ENCODE measurements around the gene APOBEC3F.

APOBEC3F gene

GRCh38 chr22:39080052-39080762 is 39.5 kb downstream of the APOBEC3F start:
- Histone ChIP-seq H3K27me3 (ENCODE audit: low read length) (no peaks in the 10 kb centered on the region), H3K79me2 (ENCODE audit: insufficient read depth, low read length) (peaks cover 19% of the 10 kb centered on the region), H3F3A (ENCODE audit: insufficient read depth) (peaks cover 10% of the 10 kb centered on the region), H3K36me3 (ENCODE audit: low read length) (no peaks in the 10 kb centered on the region; the same call in 1 of the 2 replicates), H3K4me3 (ENCODE audit: insufficient read depth, low read length, poor library complexity, severe bottlenecking) (no peak overlapping the region), H4K20me1 (ENCODE audit: low read depth, low read length) (no peaks in the 10 kb centered on the region), H3K27ac (ENCODE audit: low read depth, low read length) (no peak overlapping the region), H3K9me3 (ENCODE audit: insufficient read depth, low read length) (no peaks in the 10 kb centered on the region), H3K4me2 (ENCODE audit: low read depth, low read length, poor library complexity, severe bottlenecking) (no peak overlapping the region), H2AFZ (ENCODE audit: low read depth, low read length, severe bottlenecking) (no peak overlapping the region), H3K9me2 (replicated peaks; ENCODE audit: insufficient read depth, low read length) (no peaks in the 10 kb centered on the region), H3K9ac (ENCODE audit: low read length) (no peak overlapping the region)
- TF ChIP-seq, protein P1, sequence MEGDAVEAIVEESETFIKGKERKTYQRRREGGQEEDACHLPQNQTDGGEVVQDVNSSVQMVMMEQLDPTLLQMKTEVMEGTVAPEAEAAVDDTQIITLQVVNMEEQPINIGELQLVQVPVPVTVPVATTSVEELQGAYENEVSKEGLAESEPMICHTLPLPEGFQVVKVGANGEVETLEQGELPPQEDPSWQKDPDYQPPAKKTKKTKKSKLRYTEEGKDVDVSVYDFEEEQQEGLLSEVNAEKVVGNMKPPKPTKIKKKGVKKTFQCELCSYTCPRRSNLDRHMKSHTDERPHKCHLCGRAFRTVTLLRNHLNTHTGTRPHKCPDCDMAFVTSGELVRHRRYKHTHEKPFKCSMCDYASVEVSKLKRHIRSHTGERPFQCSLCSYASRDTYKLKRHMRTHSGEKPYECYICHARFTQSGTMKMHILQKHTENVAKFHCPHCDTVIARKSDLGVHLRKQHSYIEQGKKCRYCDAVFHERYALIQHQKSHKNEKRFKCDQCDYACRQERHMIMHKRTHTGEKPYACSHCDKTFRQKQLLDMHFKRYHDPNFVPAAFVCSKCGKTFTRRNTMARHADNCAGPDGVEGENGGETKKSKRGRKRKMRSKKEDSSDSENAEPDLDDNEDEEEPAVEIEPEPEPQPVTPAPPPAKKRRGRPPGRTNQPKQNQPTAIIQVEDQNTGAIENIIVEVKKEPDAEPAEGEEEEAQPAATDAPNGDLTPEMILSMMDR (IDR thresholded peaks at IDR 0.05; ENCODE audit: insufficient read depth, low read length, poor library complexity, severe bottlenecking), result no peak

DNA sequence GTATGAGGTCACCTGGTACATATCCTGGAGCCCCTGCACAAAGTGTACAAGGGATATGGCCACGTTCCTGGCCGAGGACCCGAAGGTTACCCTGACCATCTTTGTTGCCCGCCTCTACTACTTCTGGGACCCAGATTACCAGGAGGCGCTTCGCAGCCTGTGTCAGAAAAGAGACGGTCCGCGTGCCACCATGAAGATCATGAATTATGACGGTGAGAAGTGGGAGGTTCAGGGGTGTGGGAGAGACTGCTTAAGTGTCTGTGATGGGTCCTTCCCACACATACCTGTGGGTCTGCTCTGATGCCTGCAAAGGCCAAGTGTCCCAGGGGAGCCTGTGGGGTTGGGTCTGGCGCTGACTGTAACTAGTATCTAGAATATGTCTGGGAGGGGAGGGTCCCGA is 40.4 kb downstream of the APOBEC3F start:
- Histone ChIP-seq H3K36me3 (ENCODE audit: low read length) (no peaks in the 10 kb centered on the region; the same call in 1 of the 2 replicates), H2AFZ (ENCODE audit: low read depth, low read length, severe bottlenecking) (no peak overlapping the region), H3F3A (ENCODE audit: insufficient read depth) (0 out of 2 replicates have a peak, but pooled peaks cover 5% of the 10 kb centered on the region), H3K9ac (ENCODE audit: low read length) (no peak overlapping the region), H3K4me3 (ENCODE audit: insufficient read depth, low read length, poor library complexity, severe bottlenecking) (no peak overlapping the region), H4K20me1 (ENCODE audit: low read depth, low read length) (no peaks in the 10 kb centered on the region), H3K4me2 (ENCODE audit: low read depth, low read length, poor library complexity, severe bottlenecking) (no peak overlapping the region), H3K9me2 (replicated peaks; ENCODE audit: insufficient read depth, low read length) (no peaks in the 10 kb centered on the region), H3K27ac (ENCODE audit: low read depth, low read length) (no peak overlapping the region), H3K27me3 (ENCODE audit: low read length) (no peaks in the 10 kb centered on the region), H3K9me3 (ENCODE audit: insufficient read depth, low read length) (no peaks in the 10 kb centered on the region), H3K79me2 (ENCODE audit: insufficient read depth, low read length) (peaks cover 19% of the 10 kb centered on the region)
- no peak for TF ChIP-seq EZH2phosphoT487 (conservative IDR thresholded peaks at IDR 0.05; ENCODE audit: low read length)
- TF ChIP-seq, protein P1 (IDR thresholded peaks at IDR 0.05; ENCODE audit: insufficient read depth, low read length, poor library complexity, severe bottlenecking), result no peak

DNA sequence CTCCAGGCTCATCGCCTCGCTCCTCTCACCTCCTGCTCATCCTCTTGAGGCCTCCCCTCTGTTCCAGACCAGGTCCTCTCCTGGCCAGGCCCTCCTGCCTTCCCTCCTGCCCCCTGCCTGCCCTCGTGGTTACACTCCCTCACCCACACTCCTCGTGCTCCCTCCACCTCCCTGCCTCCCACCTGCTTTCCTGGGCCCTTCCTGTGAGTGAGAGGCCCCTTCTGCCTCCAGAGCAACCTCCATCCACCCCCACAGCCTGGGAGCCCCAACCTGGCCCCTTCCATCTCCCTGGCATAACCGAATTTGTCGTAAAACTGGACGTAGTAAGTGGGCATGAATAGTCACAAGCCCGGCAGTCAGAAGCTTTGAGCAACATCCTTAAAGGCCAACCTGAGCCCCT is 40.9 kb downstream of the APOBEC3F start:
- no peak for TF ChIP-seq EZH2phosphoT487 (conservative IDR thresholded peaks at IDR 0.05; ENCODE audit: low read length)
- TF ChIP-seq, protein P1 (IDR thresholded peaks at IDR 0.05; ENCODE audit: insufficient read depth, low read length, poor library complexity, severe bottlenecking), result no peak
- H3K9me2 ChIP-seq (replicated peaks; ENCODE audit: insufficient read depth, low read length), result no peaks in the 10 kb centered on the region
- no peak overlapping the region for H3K27ac ChIP-seq (ENCODE audit: low read depth, low read length)
- no peaks in the 10 kb centered on the region for H3K9me3 ChIP-seq (ENCODE audit: insufficient read depth, low read length)
- no peaks in the 10 kb centered on the region for H3K27me3 ChIP-seq (ENCODE audit: low read length)
- no peak overlapping the region for H3K4me3 ChIP-seq (ENCODE audit: insufficient read depth, low read length, poor library complexity, severe bottlenecking)
- peaks cover 19% of the 10 kb centered on the region for H3K79me2 ChIP-seq (ENCODE audit: insufficient read depth, low read length)
- no peak overlapping the region for H3K4me2 ChIP-seq (ENCODE audit: low read depth, low read length, poor library complexity, severe bottlenecking)
- no peaks in the 10 kb centered on the region for H3F3A ChIP-seq (ENCODE audit: insufficient read depth)
- no peaks in the 10 kb centered on the region; the same call in 1 of the 2 replicates for H3K36me3 ChIP-seq (ENCODE audit: low read length)
- H3K9ac ChIP-seq (ENCODE audit: low read length), result no peak overlapping the region
- H4K20me1 ChIP-seq (ENCODE audit: low read depth, low read length), result no peaks in the 10 kb centered on the region
- no peak overlapping the region for H2AFZ ChIP-seq (ENCODE audit: low read depth, low read length, severe bottlenecking)
